WI38 (cell line): ENCODE measurements around the gene PPP1R16B.

ENCODE experiments used
- H3K4me3 ChIP-seq: 2 replicates; pipeline ENCODE4 v1.5.1; 2011; ENCODE audit warnings: low read depth, mild to moderate bottlenecking, control low read depth, low read length
- TF ChIP-seq, protein P1 (sequence below): IDR thresholded peaks from 2 replicates; pipeline ENCODE4 v1.5.1; 2012; ENCODE audit warnings: low read depth, mild to moderate bottlenecking, control low read depth, low read length

Gene PPP1R16B

DNA sequence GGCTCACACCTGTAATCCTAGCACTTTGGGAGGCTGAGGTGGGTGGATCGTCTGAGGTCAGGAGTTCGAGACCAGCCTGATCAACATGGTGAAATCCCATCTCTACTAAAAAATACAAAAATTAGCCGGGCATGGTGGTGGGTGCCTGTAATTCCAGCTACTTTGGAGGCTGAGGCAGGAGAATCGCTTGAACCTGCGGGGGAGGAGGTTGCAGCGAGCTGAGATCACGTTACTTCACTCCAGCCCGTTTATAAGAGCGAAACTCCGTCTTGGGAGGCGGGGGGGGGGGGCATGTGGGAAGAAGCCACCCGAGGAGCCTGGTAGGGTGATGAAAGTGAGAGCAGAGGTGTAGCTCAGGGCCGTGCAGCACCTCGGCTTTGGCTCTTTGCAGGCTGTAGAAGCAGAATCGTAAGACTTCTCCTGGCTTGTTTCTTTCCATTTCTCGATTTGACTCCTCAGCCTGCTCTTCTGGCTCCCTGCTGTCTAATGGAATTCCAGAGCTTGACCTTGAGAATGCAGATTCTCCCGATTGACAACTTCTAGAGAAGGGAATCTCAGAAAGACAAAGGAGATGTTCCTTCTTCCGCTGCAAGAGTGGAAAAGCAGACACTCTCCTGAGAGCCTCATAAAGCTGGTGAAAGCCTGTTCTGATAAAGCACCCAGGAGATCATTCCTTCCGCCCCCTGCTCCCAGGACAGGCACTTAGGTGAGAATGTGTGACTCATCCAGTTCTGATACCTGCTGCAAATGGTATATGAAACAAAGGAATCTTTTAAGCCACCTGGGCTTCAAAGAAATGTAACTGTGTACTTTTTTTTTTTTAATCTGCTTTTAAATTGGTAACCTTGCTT lies 26.0 kb upstream of the PPP1R16B start:
- H3K4me3 ChIP-seq, result no peak overlapping the region

DNA sequence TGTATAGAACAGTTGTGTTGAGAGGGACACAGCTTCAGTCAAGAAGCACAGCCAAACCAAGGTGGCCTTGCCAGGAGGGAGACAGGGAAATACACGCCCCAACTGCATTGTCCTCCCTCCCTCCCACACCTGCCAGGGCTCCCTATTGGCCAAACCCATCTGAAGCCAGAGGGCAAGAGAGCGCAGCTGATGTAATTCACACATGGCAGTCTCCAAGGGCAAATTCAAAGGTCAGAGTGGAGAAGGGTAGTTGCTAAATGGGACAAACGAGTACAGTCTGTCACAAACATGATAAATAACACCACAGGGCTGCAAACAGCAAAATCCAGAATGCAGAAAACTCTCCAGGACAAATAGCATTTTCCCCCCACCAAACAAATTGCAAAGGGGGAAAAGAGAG lies 23.2 kb upstream of the PPP1R16B start:
- no peak overlapping the region for H3K4me3 ChIP-seq
- TF ChIP-seq, protein P1, sequence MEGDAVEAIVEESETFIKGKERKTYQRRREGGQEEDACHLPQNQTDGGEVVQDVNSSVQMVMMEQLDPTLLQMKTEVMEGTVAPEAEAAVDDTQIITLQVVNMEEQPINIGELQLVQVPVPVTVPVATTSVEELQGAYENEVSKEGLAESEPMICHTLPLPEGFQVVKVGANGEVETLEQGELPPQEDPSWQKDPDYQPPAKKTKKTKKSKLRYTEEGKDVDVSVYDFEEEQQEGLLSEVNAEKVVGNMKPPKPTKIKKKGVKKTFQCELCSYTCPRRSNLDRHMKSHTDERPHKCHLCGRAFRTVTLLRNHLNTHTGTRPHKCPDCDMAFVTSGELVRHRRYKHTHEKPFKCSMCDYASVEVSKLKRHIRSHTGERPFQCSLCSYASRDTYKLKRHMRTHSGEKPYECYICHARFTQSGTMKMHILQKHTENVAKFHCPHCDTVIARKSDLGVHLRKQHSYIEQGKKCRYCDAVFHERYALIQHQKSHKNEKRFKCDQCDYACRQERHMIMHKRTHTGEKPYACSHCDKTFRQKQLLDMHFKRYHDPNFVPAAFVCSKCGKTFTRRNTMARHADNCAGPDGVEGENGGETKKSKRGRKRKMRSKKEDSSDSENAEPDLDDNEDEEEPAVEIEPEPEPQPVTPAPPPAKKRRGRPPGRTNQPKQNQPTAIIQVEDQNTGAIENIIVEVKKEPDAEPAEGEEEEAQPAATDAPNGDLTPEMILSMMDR, result no peak

More for the DNA sequence above, 26.0 kb upstream of the PPP1R16B start:
- TF ChIP-seq, protein P1, result no peak

DNA sequence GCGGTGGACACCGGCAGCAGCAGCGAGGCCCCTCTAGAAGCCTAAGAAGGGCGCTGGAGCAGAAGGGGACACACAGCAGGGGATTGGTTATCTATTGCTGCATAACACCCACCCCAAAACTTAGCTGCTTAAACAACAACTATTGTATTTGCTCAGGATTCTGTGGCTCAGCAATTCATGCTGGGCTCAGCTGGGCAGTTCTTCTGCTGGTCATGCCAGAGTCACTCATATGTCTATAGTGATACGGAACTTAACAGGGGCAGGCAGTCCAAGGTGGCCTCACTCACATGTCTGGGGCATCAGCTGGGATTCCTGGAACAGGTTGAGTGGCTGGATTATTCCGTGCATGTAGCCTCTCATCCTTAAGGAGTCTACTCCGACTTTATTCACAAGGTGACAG lies 17.6 kb upstream of the PPP1R16B start:
- no peak overlapping the region for H3K4me3 ChIP-seq
- TF ChIP-seq, protein P1, result no peak

DNA sequence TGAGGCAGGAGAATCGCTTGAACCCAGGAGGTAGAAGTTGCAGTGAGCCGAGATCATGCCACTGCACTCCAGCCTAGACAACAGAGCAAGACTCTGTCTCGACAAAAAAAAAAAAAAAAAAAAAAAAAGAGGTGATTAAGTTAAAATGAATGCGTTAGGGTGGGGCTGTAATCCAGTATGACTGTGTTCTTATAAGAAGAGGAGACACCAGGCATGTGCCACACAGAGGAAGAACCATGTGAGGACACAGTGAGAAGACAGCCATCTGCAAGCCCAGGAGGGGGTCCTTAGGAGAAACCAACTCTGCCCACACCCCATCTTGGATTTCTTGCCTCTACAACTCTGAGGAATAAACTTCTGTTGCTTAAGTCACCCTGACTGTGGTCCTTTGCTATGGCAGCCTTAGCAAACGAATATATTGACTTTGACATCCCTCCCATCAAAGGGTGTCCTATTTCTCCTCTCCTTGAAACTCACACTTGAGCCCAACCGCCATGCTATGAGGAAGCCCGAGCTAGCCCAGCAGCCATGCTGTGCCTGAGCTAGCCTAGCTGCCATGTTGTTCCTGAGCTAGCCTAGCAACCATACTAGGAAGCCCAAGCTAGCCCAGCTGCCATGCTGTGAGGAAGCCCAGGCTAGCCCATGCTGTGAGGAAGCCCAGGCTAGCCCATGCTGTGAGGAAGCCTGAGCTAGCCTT lies 15.8 kb upstream of the PPP1R16B start:
- no peak overlapping the region for H3K4me3 ChIP-seq
- TF ChIP-seq, protein P1, result no peak

DNA sequence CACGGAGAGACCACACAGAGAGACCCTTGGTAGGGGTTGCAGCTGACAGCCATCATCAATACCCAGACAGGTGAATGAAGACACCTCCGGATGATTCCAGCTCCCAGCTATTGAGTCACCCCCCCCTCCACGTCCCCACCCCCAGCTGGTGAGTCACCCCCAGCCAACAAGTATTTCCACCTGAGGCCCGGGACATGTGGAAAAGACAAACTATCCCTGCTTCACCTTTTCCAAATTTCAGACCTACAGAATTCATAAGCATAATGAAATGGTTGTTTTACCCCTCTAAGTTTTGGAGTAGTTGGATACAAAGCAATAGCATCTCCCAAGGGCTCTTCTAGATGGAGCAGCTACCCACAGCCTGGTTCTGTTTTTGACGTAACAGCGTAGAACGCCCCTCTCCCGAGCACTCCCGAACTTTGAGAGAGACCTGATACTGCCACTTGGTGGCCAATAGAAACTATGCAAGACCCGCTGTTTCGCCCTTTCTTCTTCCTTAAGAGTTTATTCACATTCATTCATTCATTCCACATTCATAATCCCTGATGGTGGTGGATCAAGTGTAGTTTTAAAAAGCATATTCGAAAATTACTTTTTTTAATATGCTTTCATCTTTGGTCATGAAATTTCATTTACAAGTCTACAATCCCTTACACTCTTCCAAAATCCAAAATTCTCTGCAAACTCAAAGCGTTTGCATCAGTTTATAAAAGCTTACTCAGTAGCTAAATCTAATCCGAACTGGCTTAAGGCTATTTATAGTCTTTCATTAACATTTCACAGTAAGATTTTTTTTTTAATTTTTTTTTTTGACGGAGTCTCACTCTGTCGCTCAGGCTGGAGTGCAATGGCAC lies 15.1 kb upstream of the PPP1R16B start:
- TF ChIP-seq, protein P1, result peak; percentile 60
- no peak overlapping the region for H3K4me3 ChIP-seq

DNA sequence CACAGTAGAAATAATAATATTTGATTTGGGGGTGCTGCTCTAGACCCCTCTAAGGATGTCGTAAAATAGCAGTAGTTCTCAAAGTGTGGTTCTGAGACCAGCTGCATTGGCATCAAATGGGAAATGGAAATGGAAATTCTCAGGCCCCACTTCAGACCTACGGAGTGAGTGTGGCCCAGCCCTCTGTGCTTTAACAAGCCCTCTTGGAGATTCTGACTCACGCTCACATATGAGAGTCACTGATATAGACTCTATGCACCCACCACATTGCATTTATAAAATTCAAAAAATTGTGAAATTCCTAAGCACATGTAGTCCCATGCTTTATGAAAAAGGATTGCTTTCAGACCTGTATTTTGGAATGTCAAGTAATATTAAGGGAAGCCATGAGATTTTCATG lies 14.2 kb upstream of the PPP1R16B start:
- no peak overlapping the region for H3K4me3 ChIP-seq
- TF ChIP-seq, protein P1, result no peak
